Esophagus squamous epithelium (tissue), 4 donors: ENCODE data around the gene THSD7B.

ENCODE experiments used
- CTCF ChIP-seq, 6 experiments: fragments of 450-650 bp in 4 of 6; fragments of 200-600 bp in 2 of 6; sonication (generic) in 2 of 6; IDR thresholded peaks; one replicate each; pipeline ENCODE4 v1.5.1; 2016 to 2019; ENCODE audit warnings: antibody characterized with exemption in 6 of 6, mild to moderate bottlenecking in 4 of 6, moderate library complexity in 4 of 6
- POLR2A ChIP-seq, 4 donors: fragments of 450-650 bp; IDR thresholded peaks; one replicate each; pipeline ENCODE4 v1.6.1; 2017; ENCODE audit warnings: antibody characterized with exemption in 4 of 4, mild to moderate bottlenecking in 4 of 4, moderate library complexity in 3 of 4

DNA sequence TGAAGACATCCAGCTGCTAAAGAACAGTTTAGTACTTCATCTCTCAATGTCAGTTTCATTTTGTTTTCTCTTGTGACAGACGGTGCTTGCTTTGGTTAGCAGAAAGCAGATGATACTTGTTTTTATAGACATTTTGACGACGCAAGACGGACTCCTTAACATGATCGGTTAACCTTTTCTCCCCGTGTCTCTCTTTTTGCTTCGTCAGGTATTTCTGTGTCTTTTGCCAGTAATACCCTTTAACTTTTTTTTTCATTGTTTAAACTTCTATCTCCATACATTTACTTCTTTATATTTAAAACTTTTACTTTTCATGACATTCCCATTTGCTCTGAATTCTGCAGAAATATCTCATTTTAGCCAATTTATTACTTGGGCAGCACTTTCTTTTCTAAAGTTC is 57.9 kb downstream of the THSD7B start:
- TF ChIP-seq POLR2A (IDR thresholded peaks at IDR 0.05) (no peak), CTCF (IDR thresholded peaks at IDR 0.05) (no peak)
